ENCODE measurements around the gene EPX. TPM values are rescaled to one million over a fixed set of nuclear protein-coding genes. Genes with fewer than 3 reads are reported as not detected.

EPX gene
- total RNA-seq, 6 experiments from 2014 or later: 0.07 TPM; not detected in 5

GRCh38 chr17:58176200-58176599 is 16.3 kb upstream of the EPX start:
- H3K9me3 ChIP-seq: no peaks in the 10 kb centered on the region
- H3K27me3 ChIP-seq: no peaks in the 10 kb centered on the region
- H3K4me3 ChIP-seq: no peak overlapping the region
- ATAC-seq (no peak), DNase-seq (no peak)
- 32% methylated on average over 7 of the region's 7 CpGs for WGBS (ENCODE audit: insufficient coverage, low coverage, low lambda C conversion rate, missing lambda C conversion rate)
- no peaks in the 10 kb centered on the region for H3K4me1 ChIP-seq
- intact Hi-C loops (cut with DNase I): no loop called here
- TF ChIP-seq POLR2A (IDR thresholded peaks at IDR 0.05) (no peak), CTCF (IDR thresholded peaks at IDR 0.05) (no peak)
- no peaks in the 10 kb centered on the region for H3K36me3 ChIP-seq
- no peak overlapping the region for H3K27ac ChIP-seq

GRCh38 chr17:58181796-58182195 is 10.7 kb upstream of the EPX start:
- Histone ChIP-seq H3K27me3 (no peaks in the 10 kb centered on the region), H3K4me3 (no peak overlapping the region), H3K27ac (no peak overlapping the region), H3K4me1 (no peaks in the 10 kb centered on the region), H3K36me3 (no peaks in the 10 kb centered on the region), H3K9me3 (no peaks in the 10 kb centered on the region)
- TF ChIP-seq CTCF (IDR thresholded peaks at IDR 0.05): no peak
- no peak for TF ChIP-seq POLR2A (IDR thresholded peaks at IDR 0.05)
- ATAC-seq (no peak), DNase-seq (no peak)
- 43% methylated on average over 3 of the region's 4 CpGs for WGBS (ENCODE audit: insufficient coverage, low coverage, low lambda C conversion rate, missing lambda C conversion rate)
- intact Hi-C loops (cut with DNase I): no loop called here

- intact Hi-C loops (cut with DNase I): no loop called here
- no peaks in the 10 kb centered on the region for H3K36me3 ChIP-seq
- DNase-seq (no peak), ATAC-seq (no peak)
- H3K9me3 ChIP-seq: no peaks in the 10 kb centered on the region
- H3K4me3 ChIP-seq: no peak overlapping the region
- H3K27ac ChIP-seq: no peak overlapping the region
- H3K27me3 ChIP-seq: no peaks in the 10 kb centered on the region
- no peaks in the 10 kb centered on the region for H3K4me1 ChIP-seq
- no CpG with 5 or more reads among the region's 4 CpGs for WGBS (ENCODE audit: insufficient coverage, low coverage, low lambda C conversion rate, missing lambda C conversion rate)
- TF ChIP-seq POLR2A (IDR thresholded peaks at IDR 0.05) (no peak), CTCF (IDR thresholded peaks at IDR 0.05) (no peak)
Measured at GRCh38 chr17:58183514-58183913, 9.0 kb upstream of the EPX start.

- Histone ChIP-seq H3K4me3 (no peak overlapping the region), H3K27me3 (no peaks in the 10 kb centered on the region), H3K4me1 (no peaks in the 10 kb centered on the region), H3K36me3 (no peaks in the 10 kb centered on the region), H3K9me3 (no peaks in the 10 kb centered on the region), H3K27ac (no peak overlapping the region)
- WGBS (ENCODE audit: insufficient coverage, low coverage, low lambda C conversion rate, missing lambda C conversion rate): 44% methylated on average over 3 of the region's 10 CpGs
- intact Hi-C loops (cut with DNase I): no loop called here
- TF ChIP-seq POLR2A (IDR thresholded peaks at IDR 0.05) (no peak), CTCF (IDR thresholded peaks at IDR 0.05) (no peak)
- ATAC-seq (peak in 1 of 4 donors; percentile 7), DNase-seq (no peak)
Measured at GRCh38 chr17:58184308-58184985, 8.1 kb upstream of the EPX start.

Data from right lobe of liver (tissue), 6 donors.